B cell (primary cell): Measurements from ENCODE around the gene ARL13A. TPM values are rescaled to one million over a fixed set of nuclear protein-coding genes. Genes with fewer than 3 reads are reported as not detected.

ENCODE experiments used
- ATAC-seq: fragments of 200-7000 bp; cut with Tn5 transposase; one replicate; pipeline ENCODE4 v1.10.0; 2021; ENCODE audit warnings: low read depth, mild to moderate bottlenecking, moderate number of reproducible peaks, moderate library complexity
- CTCF ChIA-PET: fragments of 350-600 bp; sonication (Branson Sonifier 250); formaldehyde crosslinking; loops from one replicate; lab custom pipeline; 2021; ENCODE audit warnings: antibody characterized with exemption, inconsistent platforms; lab: Charles Lee
- POLR2A ChIA-PET: fragments of 350-600 bp; sonication (Branson Sonifier 250); formaldehyde crosslinking; loops from one replicate; lab custom pipeline; 2021; ENCODE audit warnings: antibody characterized with exemption; lab: Charles Lee
- DNase-seq: peaks from one replicate; pipeline ENCODE4 v3.0.0; 2013
- H2AFZ ChIP-seq: 2 replicates; pipeline ENCODE4 v1.6.1; 2012; ENCODE audit warnings: mild to moderate bottlenecking, low read depth, low read length; ENCODE audit not compliant: insufficient read depth, poor library complexity, severe bottlenecking
- H3K27ac ChIP-seq, 2 donors: 1 replicate in 1 of 2; 2 replicates in 1 of 2; pipeline ENCODE4 v1.5.1; 2012 to 2013; ENCODE audit warnings: low read length in 2 of 2, mild to moderate bottlenecking in 2 of 2, moderate library complexity in 1 of 2
- H3K27me3 ChIP-seq, 4 experiments: fragments of 200-600 bp in 1 of 4; sonication (generic) in 1 of 4; replicated peaks in 1 of 4; 1 replicate in 2 of 4; 2 replicates in 2 of 4; pipeline versions ENCODE4 v1.6.1 to v1.7.0; 2013 to 2016; ENCODE audit warnings: low read length in 3 of 4, mild to moderate bottlenecking in 2 of 4, mixed read lengths in 1 of 4, moderate library complexity in 1 of 4; ENCODE audit not compliant: insufficient read depth in 4 of 4, control insufficient read depth in 3 of 4; ENCODE audit errors: control extremely low read depth in 1 of 4
- H3K36me3 ChIP-seq, 2 experiments: replicated peaks in 1 of 2; 1 replicate in 1 of 2; 2 replicates in 1 of 2; pipeline versions ENCODE4 v1.6.1 to v1.7.1; 2013; ENCODE audit warnings: low read length in 1 of 2; ENCODE audit not compliant: insufficient read depth in 2 of 2, control insufficient read depth in 1 of 2; ENCODE audit errors: control extremely low read depth in 1 of 2, extremely low read depth in 1 of 2
- H3K4me1 ChIP-seq, 2 donors: fragments of 200-600 bp in 1 of 2; sonication (generic) in 1 of 2; 1 replicate in 1 of 2; 2 replicates in 1 of 2; pipeline versions ENCODE4 v1.5.1 to v1.6.1; 2013 to 2017; ENCODE audit warnings: low read length in 2 of 2; ENCODE audit not compliant: control insufficient read depth in 2 of 2, insufficient read depth in 2 of 2
- H3K4me2 ChIP-seq: replicated peaks from 2 replicates; pipeline ENCODE3; 2012; ENCODE audit warnings: mild to moderate bottlenecking, low read depth, low read length; ENCODE audit not compliant: poor library complexity, severe bottlenecking
- H3K4me3 ChIP-seq, 5 experiments: fragments of 200-600 bp in 1 of 5; sonication (generic) in 1 of 5; 1 replicate in 3 of 5; 2 replicates in 2 of 5; pipeline versions ENCODE4 v1.5.1 to v1.7.0; 2011 to 2016; ENCODE audit warnings: low read length in 4 of 5, mild to moderate bottlenecking in 4 of 5, low read depth in 2 of 5, control low read depth in 1 of 5, moderate library complexity in 1 of 5; ENCODE audit not compliant: insufficient read depth in 1 of 5; ENCODE audit errors: control extremely low read depth in 1 of 5, extremely low read depth in 1 of 5
- H3K79me2 ChIP-seq: fragments of 200-600 bp; sonication (generic); one replicate; pipeline ENCODE4 v1.6.0; 2016; ENCODE audit warnings: low read length; ENCODE audit not compliant: control insufficient read depth, insufficient read depth
- H3K9ac ChIP-seq: fragments of 200-600 bp; sonication (generic); 2 replicates; pipeline ENCODE4 v1.6.1; 2017; ENCODE audit warnings: mild to moderate bottlenecking, low read length, moderate library complexity
- H3K9me3 ChIP-seq, 3 donors: one replicate each; pipeline versions ENCODE4 v1.6.1 to v1.7.1; 2013; ENCODE audit warnings: low read length in 2 of 3; ENCODE audit not compliant: control insufficient read depth in 2 of 3, insufficient read depth in 1 of 3; ENCODE audit errors: control extremely low read depth in 1 of 3
- H4K20me1 ChIP-seq: 2 replicates; pipeline ENCODE4 v1.6.0; 2012; ENCODE audit warnings: mild to moderate bottlenecking, low read length; ENCODE audit not compliant: insufficient read depth, control insufficient read depth, poor library complexity, severe bottlenecking
- H3K27ac Mint-ChIP-seq: one replicate; pipeline ENCODE4 v1.8.0; 2021; ENCODE audit warnings: mixed read lengths
- H3K27me3 Mint-ChIP-seq: one replicate; pipeline ENCODE4 v1.8.0; 2021; ENCODE audit warnings: mixed read lengths
- H3K4me1 Mint-ChIP-seq: one replicate; pipeline ENCODE4 v1.8.0; 2021; ENCODE audit warnings: mixed read lengths
- H3K4me3 Mint-ChIP-seq: one replicate; pipeline ENCODE4 v1.8.0; 2021; ENCODE audit warnings: mixed read lengths
- H3K9me3 Mint-ChIP-seq: one replicate; pipeline ENCODE4 v1.8.0; 2022; ENCODE audit warnings: mixed read lengths; ENCODE audit not compliant: insufficient read depth
- EZH2 ChIP-seq: IDR thresholded peaks from 2 replicates; pipeline ENCODE4 v1.6.1; 2012; ENCODE audit warnings: borderline replicate concordance, low read depth, mild to moderate bottlenecking, moderate library complexity, low read length; ENCODE audit not compliant: insufficient read depth, poor library complexity, severe bottlenecking
- WGBS: methylation state at CpG from one replicate; pipeline ENCODE4 v1.1.5; 2013; ENCODE audit warnings: missing lambda C conversion rate; ENCODE audit not compliant: insufficient coverage; 5-methylcytosine and 5-hydroxymethylcytosine counted together
- intact Hi-C: fragments of 100-400 bp; cut with micrococcal nuclease; formaldehyde crosslinking; loops from one replicate; pipeline ENCODE4 v1.10.0; 2022
- polyA plus RNA-seq: library from polyadenylated mRNA; depleted of rRNA; stranded (reverse); fragments of >200 nt; gene quantifications from 2 replicates; pipeline ENCODE4 v1.2.3, GENCODE V29; 2012
- total RNA-seq, 2 donors: library from RNA; stranded (reverse); fragments of 120-200 nt in 1 of 2; gene quantifications; 1 replicate in 1 of 2; 2 replicates in 1 of 2; pipeline versions ENCODE4 v1.2.3 to v1.2.4, GENCODE V29; 2013 to 2022
- TF ChIP-seq, protein P1 (sequence below): fragments of 200-600 bp; IDR thresholded peaks from one replicate; pipeline ENCODE4 v1.8.0; 2022; ENCODE audit warnings: antibody characterized with exemption, mild to moderate bottlenecking

The ARL13A gene
- total and polyA plus RNA-seq, 2 donors (not counting 1 experiment from before 2014, with no cell fraction given), result not detected

DNA sequence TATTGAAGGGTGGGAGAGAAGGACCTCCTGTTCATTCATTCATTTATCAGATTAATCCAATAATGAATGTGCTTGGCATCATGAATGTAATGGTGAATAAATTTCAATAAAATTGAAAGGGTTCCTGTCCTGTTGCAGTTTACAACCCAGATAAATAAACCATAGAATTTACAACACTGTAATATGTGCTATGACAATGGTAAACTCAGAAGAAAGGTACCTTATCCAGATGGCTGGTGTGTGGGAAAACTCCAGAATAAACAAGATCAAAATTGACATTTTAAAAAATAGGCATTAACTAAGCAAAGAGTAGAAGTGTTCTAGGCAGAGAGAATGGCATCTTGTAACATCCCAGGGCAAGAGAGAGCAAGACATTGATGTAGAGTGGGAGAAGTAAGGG lies 15.3 kb downstream of the ARL13A start:
- no peaks in the 10 kb centered on the region for H3K9me3 Mint-ChIP-seq
- H3K4me3 Mint-ChIP-seq, result no peak overlapping the region
- no peak for TF ChIP-seq EZH2
- TF ChIP-seq, protein P1, sequence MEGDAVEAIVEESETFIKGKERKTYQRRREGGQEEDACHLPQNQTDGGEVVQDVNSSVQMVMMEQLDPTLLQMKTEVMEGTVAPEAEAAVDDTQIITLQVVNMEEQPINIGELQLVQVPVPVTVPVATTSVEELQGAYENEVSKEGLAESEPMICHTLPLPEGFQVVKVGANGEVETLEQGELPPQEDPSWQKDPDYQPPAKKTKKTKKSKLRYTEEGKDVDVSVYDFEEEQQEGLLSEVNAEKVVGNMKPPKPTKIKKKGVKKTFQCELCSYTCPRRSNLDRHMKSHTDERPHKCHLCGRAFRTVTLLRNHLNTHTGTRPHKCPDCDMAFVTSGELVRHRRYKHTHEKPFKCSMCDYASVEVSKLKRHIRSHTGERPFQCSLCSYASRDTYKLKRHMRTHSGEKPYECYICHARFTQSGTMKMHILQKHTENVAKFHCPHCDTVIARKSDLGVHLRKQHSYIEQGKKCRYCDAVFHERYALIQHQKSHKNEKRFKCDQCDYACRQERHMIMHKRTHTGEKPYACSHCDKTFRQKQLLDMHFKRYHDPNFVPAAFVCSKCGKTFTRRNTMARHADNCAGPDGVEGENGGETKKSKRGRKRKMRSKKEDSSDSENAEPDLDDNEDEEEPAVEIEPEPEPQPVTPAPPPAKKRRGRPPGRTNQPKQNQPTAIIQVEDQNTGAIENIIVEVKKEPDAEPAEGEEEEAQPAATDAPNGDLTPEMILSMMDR, result no peak
- H3K4me1 ChIP-seq, result peaks cover 0 to 3% of the 10 kb centered on the region in 2 donors
- ChIA-PET POLR2A (no interaction called here), CTCF (no interaction called here)
- H3K9ac ChIP-seq, result no peak overlapping the region
- no peaks in the 10 kb centered on the region for H3K27me3 ChIP-seq
- ATAC-seq (no peak), DNase-seq (no peak)
- H3K4me3 ChIP-seq, result no peak overlapping the region
- H3K4me2 ChIP-seq, result no peak overlapping the region
- no peak overlapping the region for H2AFZ ChIP-seq
- peaks cover 0 to 6% of the 10 kb centered on the region in 2 experiments for H3K36me3 ChIP-seq
- H3K79me2 ChIP-seq, result no peaks in the 10 kb centered on the region
- H3K27me3 Mint-ChIP-seq, result no peaks in the 10 kb centered on the region
- no peaks in the 10 kb centered on the region for H4K20me1 ChIP-seq
- intact Hi-C loops, result no loop called here
- H3K27ac ChIP-seq, result no peak overlapping the region
- H3K4me1 Mint-ChIP-seq, result peaks cover 4% of the 10 kb centered on the region
- H3K27ac Mint-ChIP-seq, result no peak overlapping the region
- no peaks in the 10 kb centered on the region for H3K9me3 ChIP-seq

DNA sequence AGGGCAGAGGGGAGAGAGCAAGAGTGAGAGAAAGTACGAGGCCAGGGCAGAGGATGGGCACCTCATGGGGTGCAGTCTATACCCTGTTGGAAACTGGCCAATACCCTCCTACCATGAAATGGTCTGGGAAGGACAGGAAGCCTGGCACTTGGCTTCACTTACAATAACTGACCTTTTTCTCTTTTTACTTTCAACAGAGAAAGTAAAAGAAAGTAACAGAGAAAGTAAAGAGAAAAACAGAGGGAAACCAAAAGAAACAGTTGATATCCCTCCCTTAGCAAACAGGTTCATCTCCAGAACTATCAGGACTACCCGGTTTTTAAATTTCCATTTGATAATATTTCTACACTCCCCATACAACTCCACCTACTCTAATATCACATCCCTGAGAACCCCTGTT lies 20.6 kb downstream of the ARL13A start:
- POLR2A ChIA-PET, result no interaction called here
- no peak for ATAC-seq
- intact Hi-C loops, result no loop called here

More for the DNA sequence above, 20.6 kb downstream of the ARL13A start:
- TF ChIP-seq, protein P1, result no peak
- H3K9me3 ChIP-seq, result no peaks in the 10 kb centered on the region
- H3K9ac ChIP-seq, result no peak overlapping the region
- peaks cover 5% of the 10 kb centered on the region for H3K4me1 Mint-ChIP-seq
- H3K9me3 Mint-ChIP-seq, result no peaks in the 10 kb centered on the region
- CTCF ChIA-PET, result interaction anchor here (0.6 kb wide), 1 partner anchor 19 kb away, joined by 3 read pairs; no protein-coding TSS in a partner anchor
- H3K79me2 ChIP-seq, result no peaks in the 10 kb centered on the region
- H2AFZ ChIP-seq, result no peak overlapping the region
- H3K4me2 ChIP-seq, result no peak overlapping the region
- H3K4me3 ChIP-seq, result no peak overlapping the region
- H3K27ac ChIP-seq, result no peak overlapping the region
- no CpG with 5 or more reads among the region's 2 CpGs for WGBS
- H3K27me3 Mint-ChIP-seq, result no peaks in the 10 kb centered on the region
- H3K36me3 ChIP-seq, result peaks cover 0 to 5% of the 10 kb centered on the region in 2 experiments
- no peaks in the 10 kb centered on the region for H4K20me1 ChIP-seq
- no peak for DNase-seq
- no peak overlapping the region for H3K4me3 Mint-ChIP-seq
- peaks cover 0 to 3% of the 10 kb centered on the region in 2 donors for H3K4me1 ChIP-seq
- H3K27me3 ChIP-seq, result no peaks in the 10 kb centered on the region
- H3K27ac Mint-ChIP-seq, result no peak overlapping the region
